Peyer's patch (tissue), 4 donors: Measurements from ENCODE around the gene GHRHR.

ENCODE experiments used
- POLR2A ChIP-seq, 2 donors: fragments of 450-650 bp; IDR thresholded peaks; one replicate each; pipeline ENCODE4 v1.5.1; 2017; ENCODE audit warnings: antibody characterized with exemption in 2 of 2, mild to moderate bottlenecking in 2 of 2, moderate library complexity in 2 of 2
- TF ChIP-seq, protein P1 (sequence below), 6 experiments: fragments of 450-650 bp in 4 of 6; fragments of 200-600 bp in 2 of 6; sonication (generic) in 1 of 6; IDR thresholded peaks; one replicate each; pipeline ENCODE4 v1.5.1; 2017 to 2019; ENCODE audit warnings: antibody characterized with exemption in 6 of 6, mild to moderate bottlenecking in 3 of 6, moderate library complexity in 1 of 6

DNA sequence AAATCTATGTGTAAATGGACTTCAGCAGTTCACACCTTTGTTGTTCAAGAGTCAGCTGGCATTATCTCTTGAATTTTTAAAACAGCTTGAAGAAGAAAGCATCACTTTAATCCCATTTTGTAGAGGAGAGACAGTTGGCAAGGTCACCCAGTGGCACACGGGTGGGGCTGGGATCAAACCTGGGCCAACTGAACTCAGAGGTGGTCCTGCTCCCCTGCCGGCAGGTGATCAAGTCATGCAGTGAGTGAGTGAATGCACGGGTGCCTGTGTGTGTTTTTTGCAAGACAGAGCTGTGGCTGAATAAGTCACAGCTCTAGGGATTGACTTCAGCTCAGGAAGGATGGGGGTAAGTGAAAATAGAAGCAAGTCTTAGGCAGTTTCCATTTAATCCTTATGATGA, 9.5 kb downstream of the GHRHR start:
- no peak for TF ChIP-seq POLR2A (IDR thresholded peaks at IDR 0.05)
- TF ChIP-seq, protein P1, sequence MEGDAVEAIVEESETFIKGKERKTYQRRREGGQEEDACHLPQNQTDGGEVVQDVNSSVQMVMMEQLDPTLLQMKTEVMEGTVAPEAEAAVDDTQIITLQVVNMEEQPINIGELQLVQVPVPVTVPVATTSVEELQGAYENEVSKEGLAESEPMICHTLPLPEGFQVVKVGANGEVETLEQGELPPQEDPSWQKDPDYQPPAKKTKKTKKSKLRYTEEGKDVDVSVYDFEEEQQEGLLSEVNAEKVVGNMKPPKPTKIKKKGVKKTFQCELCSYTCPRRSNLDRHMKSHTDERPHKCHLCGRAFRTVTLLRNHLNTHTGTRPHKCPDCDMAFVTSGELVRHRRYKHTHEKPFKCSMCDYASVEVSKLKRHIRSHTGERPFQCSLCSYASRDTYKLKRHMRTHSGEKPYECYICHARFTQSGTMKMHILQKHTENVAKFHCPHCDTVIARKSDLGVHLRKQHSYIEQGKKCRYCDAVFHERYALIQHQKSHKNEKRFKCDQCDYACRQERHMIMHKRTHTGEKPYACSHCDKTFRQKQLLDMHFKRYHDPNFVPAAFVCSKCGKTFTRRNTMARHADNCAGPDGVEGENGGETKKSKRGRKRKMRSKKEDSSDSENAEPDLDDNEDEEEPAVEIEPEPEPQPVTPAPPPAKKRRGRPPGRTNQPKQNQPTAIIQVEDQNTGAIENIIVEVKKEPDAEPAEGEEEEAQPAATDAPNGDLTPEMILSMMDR (IDR thresholded peaks at IDR 0.05): no peak
